Keratinocyte (primary cell): ENCODE results near the gene PDCD6IP.

ENCODE experiments used
- EZH2 ChIP-seq: IDR thresholded peaks from one replicate; pipeline ENCODE4 v1.6.1; 2012; ENCODE audit warnings: inconsistent platforms, mild to moderate bottlenecking, low read length, moderate library complexity
- TF ChIP-seq, protein P1 (sequence below), 3 experiments: IDR thresholded peaks in 1 of 3; conservative IDR thresholded peaks in 1 of 3; optimal IDR thresholded peaks in 1 of 3; 2 replicates in 2 of 3; 3 replicates in 1 of 3; pipeline versions ENCODE3 to v1.5.1; 2011; ENCODE audit warnings: low read length in 3 of 3, mild to moderate bottlenecking in 3 of 3, moderate library complexity in 2 of 3, control low read depth in 1 of 3, inconsistent platforms in 1 of 3; ENCODE audit not compliant: insufficient read depth in 2 of 3; ENCODE audit errors: extremely low read depth in 1 of 3

DNA sequence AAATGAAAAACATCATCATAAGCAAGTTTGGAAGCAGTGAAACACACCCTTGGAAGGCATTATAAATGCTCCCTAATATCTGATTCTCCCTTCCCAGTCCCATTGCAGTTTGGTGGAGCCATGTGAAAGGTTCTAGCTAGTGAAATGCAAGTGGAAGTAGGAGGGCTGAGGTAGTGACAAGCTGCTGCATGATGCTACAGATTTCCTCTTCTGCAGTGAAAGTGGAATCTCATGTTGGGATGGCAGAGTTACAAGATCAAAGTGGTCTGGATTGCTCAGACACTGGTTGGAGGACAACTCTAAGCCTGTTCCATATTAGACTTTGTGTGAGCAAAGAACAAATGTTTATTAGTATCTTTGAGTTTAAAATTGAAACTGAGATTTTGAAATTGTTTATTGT lies 3.3 kb upstream of the PDCD6IP start:
- no peak for TF ChIP-seq EZH2
- TF ChIP-seq, protein P1, sequence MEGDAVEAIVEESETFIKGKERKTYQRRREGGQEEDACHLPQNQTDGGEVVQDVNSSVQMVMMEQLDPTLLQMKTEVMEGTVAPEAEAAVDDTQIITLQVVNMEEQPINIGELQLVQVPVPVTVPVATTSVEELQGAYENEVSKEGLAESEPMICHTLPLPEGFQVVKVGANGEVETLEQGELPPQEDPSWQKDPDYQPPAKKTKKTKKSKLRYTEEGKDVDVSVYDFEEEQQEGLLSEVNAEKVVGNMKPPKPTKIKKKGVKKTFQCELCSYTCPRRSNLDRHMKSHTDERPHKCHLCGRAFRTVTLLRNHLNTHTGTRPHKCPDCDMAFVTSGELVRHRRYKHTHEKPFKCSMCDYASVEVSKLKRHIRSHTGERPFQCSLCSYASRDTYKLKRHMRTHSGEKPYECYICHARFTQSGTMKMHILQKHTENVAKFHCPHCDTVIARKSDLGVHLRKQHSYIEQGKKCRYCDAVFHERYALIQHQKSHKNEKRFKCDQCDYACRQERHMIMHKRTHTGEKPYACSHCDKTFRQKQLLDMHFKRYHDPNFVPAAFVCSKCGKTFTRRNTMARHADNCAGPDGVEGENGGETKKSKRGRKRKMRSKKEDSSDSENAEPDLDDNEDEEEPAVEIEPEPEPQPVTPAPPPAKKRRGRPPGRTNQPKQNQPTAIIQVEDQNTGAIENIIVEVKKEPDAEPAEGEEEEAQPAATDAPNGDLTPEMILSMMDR (optimal IDR thresholded peaks at IDR 0.05 in 1 of 3, IDR thresholded peaks at IDR 0.05 in 1 of 3, conservative IDR thresholded peaks at IDR 0.05 in 1 of 3; ENCODE audit: extremely low read depth in 1 of 3, insufficient read depth in 2 of 3, low read length in 3 of 3), result no peak
